Activated CD8-positive, alpha-beta T cell treated with anti-CD3 and anti-CD28 coated beads, Interleukin-2, amount 10 ng/mL, durations not matched to agents 7 days and 5 days (primary cell): ENCODE measurements around the gene FASTKD2. TPM values are rescaled to one million over a fixed set of nuclear protein-coding genes. Genes with fewer than 3 reads are reported as not detected.

ENCODE experiments used
- ATAC-seq: fragments of 150-1000 bp; cut with Tn5 transposase; one replicate; pipeline ENCODE4 v1.10.0; 2021; ENCODE audit warnings: moderate library complexity
- CTCF ChIA-PET: fragments of 350-600 bp; sonication (Branson Sonifier 250); formaldehyde crosslinking; loops from one replicate; lab custom pipeline; 2021; ENCODE audit warnings: antibody characterized with exemption; lab: Charles Lee
- POLR2A ChIA-PET: fragments of 350-600 bp; sonication (Branson Sonifier 250); formaldehyde crosslinking; loops from one replicate; lab custom pipeline; 2021; ENCODE audit warnings: antibody characterized with exemption; lab: Charles Lee
- DNase-seq: peaks from one replicate; pipeline ENCODE4 v3.0.0-alpha.2; 2020
- H3K27ac Mint-ChIP-seq: one replicate; pipeline ENCODE4 v1.8.0; 2021; ENCODE audit warnings: mild to moderate bottlenecking, mixed read lengths
- H3K27me3 Mint-ChIP-seq: one replicate; pipeline ENCODE4 v1.8.0; 2021; ENCODE audit warnings: low read depth, mixed read lengths
- H3K36me3 Mint-ChIP-seq: one replicate; pipeline ENCODE4 v1.8.0; 2021; ENCODE audit warnings: low read depth, mixed read lengths
- H3K4me1 Mint-ChIP-seq: one replicate; pipeline ENCODE4 v1.8.0; 2021; ENCODE audit warnings: low read depth, mixed read lengths
- H3K4me3 Mint-ChIP-seq: one replicate; pipeline ENCODE4 v1.8.0; 2021; ENCODE audit warnings: mild to moderate bottlenecking, mixed read lengths
- H3K9me3 Mint-ChIP-seq: one replicate; pipeline ENCODE4 v1.8.0; 2022; ENCODE audit warnings: mixed read lengths; ENCODE audit not compliant: insufficient read depth
- total RNA-seq, 2 experiments: library from RNA; stranded (reverse); gene quantifications; one replicate each; pipeline ENCODE4 v1.2.3, GENCODE V29; 2021

The FASTKD2 gene
- total RNA-seq, 2 experiments from 2014 or later = 20.2 to 20.8 TPM

DNA sequence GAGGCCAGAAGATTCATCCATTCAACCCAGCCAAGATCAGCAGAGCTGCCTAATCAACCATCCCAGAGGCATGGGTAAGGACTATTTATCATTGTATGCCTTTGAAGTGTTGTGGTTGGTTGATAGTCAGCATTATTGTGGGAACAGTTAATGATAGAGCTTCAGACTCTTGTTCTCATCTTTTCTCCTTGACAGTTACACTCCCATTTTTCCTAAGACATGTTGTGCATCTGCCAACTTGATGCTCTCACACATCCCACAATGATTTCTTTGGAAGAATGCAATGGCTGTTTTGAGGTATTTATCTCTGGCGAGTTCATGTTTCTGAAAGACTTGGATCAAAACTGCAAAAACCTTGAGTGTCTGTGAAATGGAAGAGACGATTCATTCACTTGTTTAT, 55.4 kb downstream of the FASTKD2 start:
- H3K4me1 Mint-ChIP-seq = no peaks in the 10 kb centered on the region
- DNase-seq = no peak
- H3K9me3 Mint-ChIP-seq = no peaks in the 10 kb centered on the region
- no peak for ATAC-seq
- ChIA-PET CTCF (no interaction called here), POLR2A (no interaction called here)
- H3K36me3 Mint-ChIP-seq = no peaks in the 10 kb centered on the region
- no peaks in the 10 kb centered on the region for H3K27me3 Mint-ChIP-seq
- no peak overlapping the region for H3K27ac Mint-ChIP-seq
- H3K4me3 Mint-ChIP-seq = no peak overlapping the region

DNA sequence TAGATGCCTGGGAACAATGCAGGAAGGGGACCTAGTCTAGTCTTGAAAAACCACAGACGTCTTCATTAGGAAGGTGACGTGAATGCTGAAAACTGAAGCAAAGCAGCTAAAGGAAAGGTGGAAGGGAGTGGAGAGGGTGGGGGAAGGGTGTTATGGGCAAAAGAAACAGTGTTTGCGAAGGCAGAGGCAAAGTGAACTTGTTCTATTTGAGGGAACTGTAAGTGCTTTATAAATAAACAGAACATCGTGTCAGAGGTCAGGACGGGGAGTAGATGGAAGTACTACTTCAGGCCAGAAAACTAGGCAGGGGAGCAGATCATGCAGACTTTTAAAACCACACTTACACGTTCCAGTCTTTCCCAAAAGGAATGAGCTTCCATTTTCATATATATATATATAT, 57.8 kb downstream of the FASTKD2 start:
- DNase-seq (no peak), ATAC-seq (no peak)
- Mint-ChIP-seq H3K4me3 (no peak overlapping the region), H3K9me3 (no peaks in the 10 kb centered on the region), H3K36me3 (no peaks in the 10 kb centered on the region), H3K27ac (no peak overlapping the region), H3K27me3 (no peaks in the 10 kb centered on the region), H3K4me1 (no peaks in the 10 kb centered on the region)
- ChIA-PET CTCF (no interaction called here), POLR2A (no interaction called here)

DNA sequence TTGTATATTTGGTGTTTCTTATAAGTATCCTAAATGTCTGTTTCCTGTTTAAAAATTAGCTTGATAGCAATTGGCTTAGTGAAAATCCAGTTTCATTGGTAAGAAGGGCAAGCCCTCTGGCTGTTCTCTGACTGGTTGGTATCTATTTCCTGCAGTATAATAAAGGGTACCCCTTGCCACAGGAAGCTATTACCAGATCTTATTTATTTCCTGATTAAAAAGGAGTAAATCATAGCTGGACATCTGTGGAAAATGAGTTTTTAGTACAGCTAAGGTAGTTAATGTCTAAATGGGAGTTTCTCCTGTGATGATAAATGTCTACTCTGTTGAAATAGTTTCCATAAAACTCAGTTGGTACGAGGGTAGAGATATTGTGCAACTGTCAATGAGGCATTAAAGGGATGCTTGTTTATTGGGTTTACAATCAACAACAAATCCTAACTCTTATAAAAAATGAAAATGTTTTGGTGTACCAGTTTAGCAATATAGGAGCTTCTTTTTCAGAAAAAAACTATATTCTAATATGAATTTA, 58.7 kb downstream of the FASTKD2 start:
- POLR2A ChIA-PET = no interaction called here
- H3K27ac Mint-ChIP-seq = no peak overlapping the region
- DNase-seq = no peak
- H3K4me3 Mint-ChIP-seq = no peak overlapping the region
- no peaks in the 10 kb centered on the region for H3K27me3 Mint-ChIP-seq
- H3K9me3 Mint-ChIP-seq = no peaks in the 10 kb centered on the region
- no peak for ATAC-seq
- no peaks in the 10 kb centered on the region for H3K36me3 Mint-ChIP-seq
- CTCF ChIA-PET = no interaction called here
- H3K4me1 Mint-ChIP-seq = no peaks in the 10 kb centered on the region

DNA sequence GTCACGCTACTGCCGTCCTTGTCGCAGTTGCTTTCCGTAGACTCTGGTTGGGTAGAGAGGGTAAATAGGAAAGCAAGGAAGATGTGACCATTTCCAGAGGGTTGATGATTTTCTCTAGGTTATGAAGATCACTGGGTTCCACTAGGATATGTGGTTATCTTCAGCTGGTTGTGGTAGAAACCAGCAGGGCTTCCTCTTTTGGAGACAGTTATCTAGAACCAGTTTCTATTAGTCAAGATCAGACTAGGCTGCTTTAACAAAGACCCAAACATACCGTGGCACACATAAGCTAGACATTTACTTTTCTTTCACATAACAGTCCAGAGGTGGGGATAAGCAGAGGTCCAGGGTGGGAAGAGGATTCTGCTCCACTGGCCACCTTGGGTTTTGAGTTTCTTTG, 59.6 kb downstream of the FASTKD2 start:
- Mint-ChIP-seq H3K4me1 (no peaks in the 10 kb centered on the region), H3K4me3 (no peak overlapping the region), H3K27ac (no peak overlapping the region), H3K9me3 (no peaks in the 10 kb centered on the region), H3K27me3 (no peaks in the 10 kb centered on the region), H3K36me3 (no peaks in the 10 kb centered on the region)
- ATAC-seq (no peak), DNase-seq (no peak)
- ChIA-PET POLR2A (no interaction called here), CTCF (interaction anchor here (1.2 kb wide), 1 partner anchor 24 kb away, joined by 4 read pairs; no protein-coding TSS in a partner anchor)

DNA sequence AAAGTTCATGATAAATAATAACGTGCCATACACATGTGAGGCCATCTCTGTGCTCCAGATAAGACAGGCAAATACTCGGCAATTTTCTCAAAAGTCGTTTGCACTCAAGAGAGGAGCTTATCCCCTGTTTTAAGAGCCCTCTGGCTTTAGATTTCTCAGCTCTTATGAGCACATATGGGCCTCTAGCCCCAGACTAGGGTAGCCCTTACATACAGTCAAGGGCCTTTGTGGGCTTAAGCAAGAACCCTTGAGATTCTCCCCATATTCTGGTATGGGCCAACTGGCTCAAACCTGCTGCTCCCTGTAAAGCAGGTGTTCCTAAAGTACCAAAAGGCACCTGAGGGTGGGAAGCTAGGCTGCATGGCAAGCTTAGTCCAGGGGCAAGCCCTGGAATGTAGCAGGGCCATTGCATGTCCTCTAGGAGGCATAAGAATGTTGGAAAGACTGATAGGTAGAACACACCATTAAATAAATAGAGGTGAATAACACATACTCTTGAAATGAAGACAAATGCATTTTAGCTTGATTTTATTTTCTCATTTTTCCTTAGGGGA, 66.1 kb downstream of the FASTKD2 start:
- POLR2A ChIA-PET = no interaction called here
- no peak overlapping the region for H3K27ac Mint-ChIP-seq
- H3K4me3 Mint-ChIP-seq = no peak overlapping the region
- CTCF ChIA-PET = interaction anchor here (2.9 kb wide), 1 partner anchor 31 kb away, joined by 9 read pairs; no protein-coding TSS in a partner anchor
- DNase-seq (no peak), ATAC-seq (no peak)
- no peaks in the 10 kb centered on the region for H3K36me3 Mint-ChIP-seq
- H3K27me3 Mint-ChIP-seq = no peaks in the 10 kb centered on the region
- no peaks in the 10 kb centered on the region for H3K4me1 Mint-ChIP-seq
- peaks cover 12% of the 10 kb centered on the region for H3K9me3 Mint-ChIP-seq

DNA sequence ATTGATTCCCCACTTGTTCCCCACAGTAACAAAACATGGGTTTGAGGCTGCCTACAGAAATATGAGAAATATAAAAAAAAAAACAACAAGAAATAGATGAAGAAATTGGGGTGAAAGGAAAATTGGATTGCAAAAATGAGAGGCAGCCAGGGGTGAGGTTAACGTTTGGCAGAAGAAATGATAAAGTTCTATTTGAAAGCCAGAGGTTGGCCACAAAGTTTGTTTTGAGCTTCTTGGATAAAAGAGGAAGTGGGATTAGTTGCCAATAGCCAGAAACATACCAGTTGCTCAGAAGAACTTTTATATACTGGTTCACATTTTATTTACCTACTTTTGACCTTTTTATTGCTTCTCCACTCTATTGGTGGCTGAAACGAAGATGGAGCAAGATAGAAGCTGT, 67.5 kb downstream of the FASTKD2 start:
- no peaks in the 10 kb centered on the region for H3K27me3 Mint-ChIP-seq
- ChIA-PET CTCF (interaction anchor here (2.9 kb wide), 1 partner anchor 32 kb away, joined by 9 read pairs; no protein-coding TSS in a partner anchor), POLR2A (interaction anchor here (0.5 kb wide), 1 partner anchor 109 kb away, joined by 3 read pairs; no protein-coding TSS in a partner anchor)
- no peaks in the 10 kb centered on the region for H3K36me3 Mint-ChIP-seq
- no peak overlapping the region for H3K4me3 Mint-ChIP-seq
- peaks cover 12% of the 10 kb centered on the region for H3K9me3 Mint-ChIP-seq
- no peaks in the 10 kb centered on the region for H3K4me1 Mint-ChIP-seq
- DNase-seq = no peak
- no peak for ATAC-seq
- no peak overlapping the region for H3K27ac Mint-ChIP-seq

DNA sequence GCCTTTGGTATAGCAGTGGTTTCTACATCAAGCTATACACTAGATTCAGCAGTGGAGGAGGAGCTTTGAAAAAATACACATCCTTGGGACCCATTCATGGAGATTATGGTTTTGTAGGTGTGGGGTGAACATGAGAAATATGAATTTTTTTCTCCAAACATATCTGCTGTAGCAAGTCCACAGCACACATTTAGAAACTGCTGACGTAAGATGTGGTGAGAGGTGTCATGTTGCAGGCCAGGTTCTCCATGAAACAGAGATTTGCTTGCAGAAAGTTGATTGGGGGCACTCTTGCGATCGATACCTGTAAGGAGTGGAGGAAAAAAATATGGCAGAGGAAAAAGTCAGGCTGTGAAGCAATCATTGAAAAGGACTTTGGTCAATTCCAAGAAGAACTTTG, 67.9 kb downstream of the FASTKD2 start:
- no peaks in the 10 kb centered on the region for H3K27me3 Mint-ChIP-seq
- H3K4me3 Mint-ChIP-seq = no peak overlapping the region
- no peaks in the 10 kb centered on the region for H3K36me3 Mint-ChIP-seq
- no peaks in the 10 kb centered on the region for H3K4me1 Mint-ChIP-seq
- no peak overlapping the region for H3K27ac Mint-ChIP-seq
- peaks cover 12% of the 10 kb centered on the region for H3K9me3 Mint-ChIP-seq
- no peak for DNase-seq
- ChIA-PET CTCF (interaction anchor here (2.9 kb wide), 1 partner anchor 33 kb away, joined by 9 read pairs; no protein-coding TSS in a partner anchor), POLR2A (interaction anchor here (0.5 kb wide), 1 partner anchor 108 kb away, joined by 3 read pairs; no protein-coding TSS in a partner anchor)
- ATAC-seq = no peak

DNA sequence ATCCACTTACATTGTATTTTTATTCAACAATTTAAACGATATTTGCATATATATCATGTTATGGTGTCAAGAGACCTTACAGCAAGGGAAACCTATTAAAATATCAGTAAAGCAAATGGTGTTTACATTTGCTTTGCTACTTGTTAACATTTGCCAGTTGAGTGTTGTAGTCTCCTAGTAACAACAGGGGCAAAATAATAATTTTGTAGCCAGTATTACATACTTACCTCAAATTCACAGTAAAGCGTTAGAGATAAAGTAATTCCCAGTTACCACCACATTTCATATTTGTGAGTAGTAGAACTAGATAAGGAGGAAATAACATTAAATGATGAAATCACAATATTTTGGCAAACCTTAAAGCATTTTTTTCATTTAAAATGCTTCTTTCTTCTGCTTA, 71.3 kb downstream of the FASTKD2 start:
- ATAC-seq = no peak
- H3K4me3 Mint-ChIP-seq = no peak overlapping the region
- ChIA-PET CTCF (no interaction called here), POLR2A (no interaction called here)
- no peaks in the 10 kb centered on the region for H3K36me3 Mint-ChIP-seq
- no peaks in the 10 kb centered on the region for H3K27me3 Mint-ChIP-seq
- peaks cover 12% of the 10 kb centered on the region for H3K9me3 Mint-ChIP-seq
- no peaks in the 10 kb centered on the region for H3K4me1 Mint-ChIP-seq
- DNase-seq = no peak
- H3K27ac Mint-ChIP-seq = no peak overlapping the region

DNA sequence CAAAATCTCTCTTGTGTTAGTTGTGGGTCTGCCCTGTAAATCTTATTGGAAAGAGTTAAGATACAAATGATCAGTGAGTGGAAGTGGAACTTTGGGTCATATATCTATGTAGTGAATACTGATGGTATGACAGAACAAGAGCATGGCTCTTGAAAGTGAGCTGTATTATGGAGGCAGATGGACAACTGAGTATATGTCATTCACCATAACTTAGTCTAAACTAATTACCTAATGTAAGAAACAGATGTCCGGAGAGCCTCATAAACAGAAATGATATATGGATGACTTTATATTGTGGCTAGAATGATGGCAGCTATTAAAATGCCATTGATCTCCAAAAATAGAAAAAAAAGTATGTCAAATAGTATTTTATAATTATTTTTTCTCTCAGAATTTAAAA, 72.4 kb downstream of the FASTKD2 start:
- no peak for ATAC-seq
- peaks cover 12% of the 10 kb centered on the region for H3K9me3 Mint-ChIP-seq
- POLR2A ChIA-PET = no interaction called here
- H3K27ac Mint-ChIP-seq = no peak overlapping the region
- no peaks in the 10 kb centered on the region for H3K4me1 Mint-ChIP-seq
- H3K27me3 Mint-ChIP-seq = no peaks in the 10 kb centered on the region
- no peaks in the 10 kb centered on the region for H3K36me3 Mint-ChIP-seq
- DNase-seq = no peak
- no peak overlapping the region for H3K4me3 Mint-ChIP-seq
- CTCF ChIA-PET = no interaction called here

DNA sequence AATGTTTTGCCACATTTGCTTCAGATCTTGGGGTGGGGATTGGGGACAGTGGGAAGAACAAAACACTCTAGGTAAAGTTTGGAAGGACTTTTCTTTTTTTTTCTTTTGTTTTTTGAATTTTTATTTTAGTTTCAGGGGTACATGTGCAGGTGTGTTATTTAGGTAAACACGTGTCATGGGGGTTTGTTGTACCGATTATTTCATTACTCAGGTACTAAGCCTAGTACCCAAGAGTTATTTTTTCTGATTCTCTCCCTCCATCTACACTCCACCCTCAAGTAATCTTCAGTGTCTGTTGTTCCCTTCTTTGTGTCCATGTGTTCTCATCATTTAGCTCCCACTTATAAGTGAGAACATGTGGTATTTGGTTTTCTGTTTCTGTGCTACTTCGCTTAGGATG, 73.3 kb downstream of the FASTKD2 start:
- no peaks in the 10 kb centered on the region for H3K4me1 Mint-ChIP-seq
- H3K27ac Mint-ChIP-seq = no peak overlapping the region
- no peak for DNase-seq
- no peak for ATAC-seq
- H3K9me3 Mint-ChIP-seq = peaks cover 8% of the 10 kb centered on the region
- ChIA-PET POLR2A (no interaction called here), CTCF (no interaction called here)
- no peak overlapping the region for H3K4me3 Mint-ChIP-seq
- H3K36me3 Mint-ChIP-seq = no peaks in the 10 kb centered on the region
- H3K27me3 Mint-ChIP-seq = no peaks in the 10 kb centered on the region

DNA sequence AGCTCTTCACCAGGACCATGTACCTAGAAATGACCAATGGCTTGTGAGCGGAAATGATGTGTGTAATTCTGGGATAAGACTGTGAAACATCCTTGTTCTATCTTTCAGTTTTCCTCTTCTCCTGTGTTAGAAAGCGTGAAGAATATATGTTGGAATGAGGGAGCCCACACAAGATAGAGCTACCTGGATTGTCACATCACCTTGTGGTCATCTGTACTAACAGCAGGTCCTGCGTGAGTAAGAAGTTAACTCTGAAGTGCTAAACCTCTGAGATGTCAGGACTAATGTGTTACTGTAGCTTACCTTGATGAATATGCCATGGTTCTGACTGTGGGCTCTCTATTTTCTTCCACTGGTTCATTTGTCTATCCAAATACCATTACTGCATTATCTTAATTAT, 75.6 kb downstream of the FASTKD2 start:
- POLR2A ChIA-PET = no interaction called here

More for the DNA sequence above, 75.6 kb downstream of the FASTKD2 start:
- H3K27ac Mint-ChIP-seq = no peak overlapping the region
- no peaks in the 10 kb centered on the region for H3K9me3 Mint-ChIP-seq
- ATAC-seq = no peak
- no peaks in the 10 kb centered on the region for H3K4me1 Mint-ChIP-seq
- DNase-seq = no peak
- CTCF ChIA-PET = interaction anchor here (0.9 to 1.3 kb wide), 2 partner anchors 22 to 40 kb away, joined by 3 to 6 read pairs; no protein-coding TSS in a partner anchor
- no peaks in the 10 kb centered on the region for H3K27me3 Mint-ChIP-seq
- no peaks in the 10 kb centered on the region for H3K36me3 Mint-ChIP-seq
- no peak overlapping the region for H3K4me3 Mint-ChIP-seq
